ENCODE results near the gene CSF1.
"Not testable (repeated sequence)": the region's sequence is repeated elsewhere in the genome, so short reads cannot be mapped to it uniquely, and the experiment has no call there.

CSF1 gene

DNA sequence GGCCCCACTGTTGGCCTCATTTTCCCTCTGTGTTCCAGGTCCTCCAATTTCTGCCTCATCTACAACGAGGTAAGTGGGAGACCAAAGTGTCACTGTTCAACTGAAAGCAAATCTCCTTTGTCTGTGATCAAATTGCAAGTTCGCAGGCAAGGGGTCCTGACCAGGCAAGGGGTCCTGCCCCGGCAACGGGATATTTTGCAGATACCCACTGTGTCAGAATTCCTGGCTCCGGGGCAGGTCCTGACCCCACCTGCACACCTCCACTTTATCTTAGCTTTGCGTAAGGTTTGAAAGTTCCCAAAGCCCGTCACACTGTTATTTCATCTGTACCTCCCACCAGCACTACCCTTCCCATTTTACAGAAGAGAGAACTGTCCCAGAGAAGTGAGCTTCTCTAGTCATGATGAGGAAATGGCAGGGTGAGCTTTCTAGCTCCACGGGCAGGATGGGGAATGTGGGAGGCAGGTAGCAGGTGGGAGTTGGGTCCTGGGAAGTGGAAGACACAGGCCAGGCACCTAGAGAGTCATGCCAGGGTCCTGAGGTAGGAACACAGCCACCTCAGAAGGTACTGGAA, 32.0 kb upstream of the CSF1 start:
- no peaks in the 10 kb centered on the region for H3K9me3 ChIP-seq (ENCODE audit: insufficient read depth, low read length)
- no peaks in the 10 kb centered on the region for H3K27me3 ChIP-seq (ENCODE audit: insufficient read depth, insufficient read length)
- peaks cover 40% of the 10 kb centered on the region for H3K4me1 ChIP-seq (ENCODE audit: insufficient read depth, insufficient read length)
- no peak for DNase-seq (ENCODE audit: low read depth, low spot score)
- no peak overlapping the region for H3K9ac ChIP-seq (ENCODE audit: insufficient read length, low read depth)
- H3K4me3 ChIP-seq (ENCODE audit: insufficient read length, low read depth) = no peak overlapping the region
- no peak for TF ChIP-seq SUZ12 (IDR thresholded peaks at IDR 0.05; ENCODE audit: extremely low read depth, insufficient read depth, insufficient read length)
- no peak for TF ChIP-seq YY1 (IDR thresholded peaks at IDR 0.05; ENCODE audit: insufficient read depth, insufficient read length)
- TF ChIP-seq ZNF274 (IDR thresholded peaks at IDR 0.05; ENCODE audit: low read depth, low read length) = no peak
- no peaks in the 10 kb centered on the region for H3K36me3 ChIP-seq (ENCODE audit: insufficient read depth, insufficient read length, low read length)

DNA sequence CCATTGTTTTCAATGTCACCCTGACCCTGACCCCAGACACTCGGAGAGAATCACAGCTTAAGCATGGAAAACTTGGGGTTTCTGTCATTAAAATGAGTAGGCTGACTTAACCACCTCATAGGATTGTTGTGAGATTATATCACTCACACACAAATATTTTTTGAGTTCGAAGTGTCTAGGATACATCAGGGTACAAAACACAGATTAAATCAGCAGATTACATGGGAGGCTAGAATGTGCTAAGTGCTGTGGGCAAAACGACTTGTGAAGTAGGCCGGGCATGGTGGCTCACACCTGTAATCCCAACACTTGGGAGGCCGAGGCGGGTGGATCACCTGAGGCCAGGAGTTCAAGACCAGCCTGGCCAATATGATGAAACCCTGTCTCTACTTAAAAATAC, 31.3 kb upstream of the CSF1 start:
- H3K9me3 ChIP-seq (ENCODE audit: insufficient read depth, low read length); H3K36me3 ChIP-seq (ENCODE audit: insufficient read depth, insufficient read length, low read length); H3K4me3 ChIP-seq (ENCODE audit: insufficient read length, low read depth); H3K27me3 ChIP-seq (ENCODE audit: insufficient read depth, insufficient read length); DNase-seq (ENCODE audit: low read depth, low spot score); H3K9ac ChIP-seq (ENCODE audit: insufficient read length, low read depth): not testable (repeated sequence)
- peaks cover 38% of the 10 kb centered on the region for H3K4me1 ChIP-seq (ENCODE audit: insufficient read depth, insufficient read length)

DNA sequence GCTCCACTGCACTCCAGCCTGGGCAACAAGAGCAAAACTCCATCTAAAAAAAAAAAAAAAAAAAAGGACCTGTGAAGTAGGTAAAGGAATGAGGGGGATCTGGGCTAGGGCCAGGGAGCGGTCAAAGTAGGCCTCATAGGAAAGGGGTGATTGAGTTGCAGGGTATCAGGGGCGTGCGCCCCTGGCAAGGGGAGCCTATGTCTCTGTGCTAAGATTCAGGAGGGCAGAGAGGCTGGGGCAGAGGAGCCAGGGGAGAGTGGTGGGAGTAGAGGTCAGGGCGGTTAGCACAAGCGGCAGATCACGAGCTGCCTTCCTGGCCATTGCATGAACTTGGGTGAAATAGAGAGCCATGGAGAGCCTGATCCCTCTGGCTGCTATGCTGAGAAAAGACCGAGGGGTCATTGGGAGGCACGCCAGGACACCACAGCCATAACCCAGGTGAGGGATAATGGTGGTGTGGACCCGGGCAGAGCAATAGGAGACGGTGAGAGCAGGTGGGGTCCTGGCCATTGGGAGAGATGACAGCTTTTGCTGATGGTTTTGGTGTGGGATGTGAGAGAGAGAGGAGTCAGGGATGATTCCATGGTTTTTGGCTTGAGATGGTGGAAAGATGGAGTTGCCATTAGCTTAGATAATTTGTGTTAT, 30.6 kb upstream of the CSF1 start:
- Histone ChIP-seq H3K27me3 (ENCODE audit: insufficient read depth, insufficient read length) (no peaks in the 10 kb centered on the region), H3K4me3 (ENCODE audit: insufficient read length, low read depth) (no peak overlapping the region), H3K36me3 (ENCODE audit: insufficient read depth, insufficient read length, low read length) (no peaks in the 10 kb centered on the region), H3K9me3 (ENCODE audit: insufficient read depth, low read length) (no peaks in the 10 kb centered on the region), H3K9ac (ENCODE audit: insufficient read length, low read depth) (no peak overlapping the region), H3K4me1 (ENCODE audit: insufficient read depth, insufficient read length) (peaks cover 37% of the 10 kb centered on the region)
- TF ChIP-seq ZNF274 (IDR thresholded peaks at IDR 0.05; ENCODE audit: low read depth, low read length) (no peak), SUZ12 (IDR thresholded peaks at IDR 0.05; ENCODE audit: extremely low read depth, insufficient read depth, insufficient read length) (no peak), YY1 (IDR thresholded peaks at IDR 0.05; ENCODE audit: insufficient read depth, insufficient read length) (no peak)
- no peak for DNase-seq (ENCODE audit: low read depth, low spot score)

DNA sequence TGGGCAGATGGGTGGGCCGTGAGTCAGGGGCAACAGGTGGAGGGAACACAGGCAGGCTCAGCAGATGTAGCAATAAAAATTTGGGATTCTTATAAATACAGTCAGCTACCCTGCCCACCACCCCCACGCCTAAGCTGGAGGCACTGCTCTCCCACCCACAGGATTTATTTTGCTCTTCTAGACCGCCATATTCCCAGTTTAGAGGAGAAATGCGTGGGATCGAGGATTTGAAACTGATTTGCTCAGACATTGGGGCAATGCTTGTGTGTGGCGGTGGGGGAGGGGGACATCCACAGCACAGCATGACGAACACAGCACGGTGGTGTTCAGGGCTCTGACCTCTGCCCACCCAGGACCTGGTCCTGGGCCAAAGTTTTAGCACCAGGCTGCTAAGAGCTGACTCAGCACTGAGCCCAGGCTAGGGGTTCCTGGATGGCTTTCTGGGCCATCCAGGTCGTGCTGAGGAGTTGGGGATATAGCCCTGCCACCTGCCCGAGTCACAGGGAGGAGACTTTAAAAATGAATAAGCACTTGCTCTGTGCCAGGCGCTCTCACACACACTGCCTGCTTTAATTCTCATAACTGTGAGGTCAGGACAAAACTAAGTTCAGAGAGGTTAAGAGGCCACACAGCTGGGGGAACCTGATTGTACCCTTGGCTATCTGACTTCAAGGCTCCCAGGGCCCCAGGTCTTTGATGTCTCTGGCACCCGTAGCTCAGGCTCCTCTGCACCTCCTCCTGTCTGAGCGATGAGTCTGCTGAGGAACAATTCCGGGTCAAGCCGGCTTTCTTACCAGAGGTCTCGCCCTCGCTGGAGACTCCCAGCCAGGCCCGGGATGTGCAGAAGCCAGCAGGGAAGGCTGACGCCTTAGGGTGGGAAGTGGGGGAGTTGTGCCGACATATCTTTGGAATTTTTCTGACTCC, 29.4 kb upstream of the CSF1 start:
- Histone ChIP-seq H3K9me3 (ENCODE audit: insufficient read depth, low read length) (no peaks in the 10 kb centered on the region), H3K36me3 (ENCODE audit: insufficient read depth, insufficient read length, low read length) (no peaks in the 10 kb centered on the region), H3K27me3 (ENCODE audit: insufficient read depth, insufficient read length) (no peaks in the 10 kb centered on the region), H3K4me3 (ENCODE audit: insufficient read length, low read depth) (no peak overlapping the region), H3K4me1 (ENCODE audit: insufficient read depth, insufficient read length) (peaks cover 37% of the 10 kb centered on the region), H3K9ac (ENCODE audit: insufficient read length, low read depth) (no peak overlapping the region)
- no peak for TF ChIP-seq YY1 (IDR thresholded peaks at IDR 0.05; ENCODE audit: insufficient read depth, insufficient read length)
- TF ChIP-seq SUZ12 (IDR thresholded peaks at IDR 0.05; ENCODE audit: extremely low read depth, insufficient read depth, insufficient read length) = no peak
- TF ChIP-seq ZNF274 (IDR thresholded peaks at IDR 0.05; ENCODE audit: low read depth, low read length) = no peak
- no peak for DNase-seq (ENCODE audit: low read depth, low spot score)

DNA sequence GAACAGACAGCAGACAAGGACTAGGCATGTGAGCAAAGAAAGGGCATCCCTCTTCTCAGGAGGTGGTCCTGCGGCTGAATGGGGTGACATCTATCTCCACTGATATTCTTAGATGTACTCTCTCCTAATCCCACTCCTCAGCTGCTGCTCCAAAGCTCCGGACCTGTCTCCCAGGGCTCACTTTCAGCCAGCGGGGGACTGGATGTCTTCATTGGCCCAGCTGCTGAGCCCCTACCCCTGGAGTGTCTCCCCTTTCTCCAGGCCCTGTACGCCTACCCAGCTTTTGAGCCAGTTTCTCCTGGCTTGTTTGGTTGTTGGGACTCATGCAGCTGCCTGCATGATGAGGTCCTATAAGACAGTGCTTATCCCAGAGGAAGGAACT, 28.8 kb upstream of the CSF1 start:
- Histone ChIP-seq H3K9me3 (ENCODE audit: insufficient read depth, low read length) (no peaks in the 10 kb centered on the region), H3K9ac (ENCODE audit: insufficient read length, low read depth) (no peak overlapping the region), H3K4me3 (ENCODE audit: insufficient read length, low read depth) (no peak overlapping the region), H3K27me3 (ENCODE audit: insufficient read depth, insufficient read length) (no peaks in the 10 kb centered on the region), H3K36me3 (ENCODE audit: insufficient read depth, insufficient read length, low read length) (no peaks in the 10 kb centered on the region), H3K4me1 (ENCODE audit: insufficient read depth, insufficient read length) (peaks cover 34% of the 10 kb centered on the region)
- DNase-seq (ENCODE audit: low read depth, low spot score) = no peak
- no peak for TF ChIP-seq YY1 (IDR thresholded peaks at IDR 0.05; ENCODE audit: insufficient read depth, insufficient read length)
- TF ChIP-seq SUZ12 (IDR thresholded peaks at IDR 0.05; ENCODE audit: extremely low read depth, insufficient read depth, insufficient read length) = no peak
- TF ChIP-seq ZNF274 (IDR thresholded peaks at IDR 0.05; ENCODE audit: low read depth, low read length) = no peak

DNA sequence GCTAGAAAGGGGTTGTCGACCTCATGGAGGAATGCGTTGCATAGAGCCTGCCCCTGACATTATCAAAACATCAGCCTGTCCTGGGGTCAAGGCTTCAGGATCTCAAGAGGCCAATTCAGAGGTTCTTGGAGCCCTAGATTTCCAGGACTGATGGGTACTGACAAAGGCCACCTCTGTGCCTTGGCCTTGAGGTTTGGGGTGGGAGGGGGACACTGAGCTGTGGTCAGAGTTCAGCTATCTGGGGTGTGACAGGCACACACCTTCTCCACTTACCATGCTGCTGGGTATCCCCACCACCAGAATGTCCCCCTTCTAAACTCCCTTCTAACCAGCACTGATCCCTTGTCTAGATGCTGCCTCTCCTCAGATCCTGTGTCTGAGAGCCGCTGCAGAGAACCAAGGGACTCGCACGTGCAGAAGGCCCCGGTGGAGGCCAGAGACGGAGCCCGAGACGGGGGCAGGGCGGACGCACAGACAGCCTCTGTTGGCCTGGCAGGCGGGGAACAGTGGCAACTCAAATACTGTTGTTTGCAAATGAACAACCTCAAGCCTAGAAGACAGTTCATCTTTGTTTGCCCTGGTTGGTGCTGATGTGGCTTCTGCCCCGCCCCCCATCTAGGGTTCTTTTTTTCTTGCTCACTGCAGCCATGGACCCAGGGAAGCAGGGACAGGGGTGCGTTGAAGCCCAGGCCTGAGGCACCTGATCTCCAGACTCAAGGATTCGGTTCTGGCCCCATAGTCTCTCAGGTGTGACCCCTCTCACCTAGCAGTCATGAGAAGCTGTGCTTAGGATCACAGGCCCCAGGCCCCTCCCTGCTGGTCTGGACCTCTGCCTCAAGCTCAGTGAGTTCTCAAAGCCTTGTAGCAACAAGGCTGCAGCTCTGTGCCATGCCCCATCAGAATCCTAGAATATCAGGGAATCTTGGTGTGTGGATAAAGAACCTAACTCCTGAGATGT, 28.1 kb upstream of the CSF1 start:
- no peaks in the 10 kb centered on the region for H3K9me3 ChIP-seq (ENCODE audit: insufficient read depth, low read length)
- no peak overlapping the region for H3K4me3 ChIP-seq (ENCODE audit: insufficient read length, low read depth)
- peaks cover 32% of the 10 kb centered on the region for H3K4me1 ChIP-seq (ENCODE audit: insufficient read depth, insufficient read length)
- peaks cover 4% of the 10 kb centered on the region for H3K27me3 ChIP-seq (ENCODE audit: insufficient read depth, insufficient read length)
- DNase-seq (ENCODE audit: low read depth, low spot score) = no peak
- no peak for TF ChIP-seq YY1 (IDR thresholded peaks at IDR 0.05; ENCODE audit: insufficient read depth, insufficient read length)
- TF ChIP-seq SUZ12 (IDR thresholded peaks at IDR 0.05; ENCODE audit: extremely low read depth, insufficient read depth, insufficient read length) = no peak
- TF ChIP-seq ZNF274 (IDR thresholded peaks at IDR 0.05; ENCODE audit: low read depth, low read length) = no peak
- no peak overlapping the region for H3K9ac ChIP-seq (ENCODE audit: insufficient read length, low read depth)
- H3K36me3 ChIP-seq (ENCODE audit: insufficient read depth, insufficient read length, low read length) = no peaks in the 10 kb centered on the region
